NCI-H1694 (cell line): ENCODE results near the gene COL13A1.
A peak's percentile ranks its signal among the peaks of the same experiment; 100 is the strongest.

Experiments used
- DNase-seq: peaks from one replicate; lab custom pipeline; 2025; lab: John Stamatoyannopoulos, UW

The COL13A1 gene

DNA sequence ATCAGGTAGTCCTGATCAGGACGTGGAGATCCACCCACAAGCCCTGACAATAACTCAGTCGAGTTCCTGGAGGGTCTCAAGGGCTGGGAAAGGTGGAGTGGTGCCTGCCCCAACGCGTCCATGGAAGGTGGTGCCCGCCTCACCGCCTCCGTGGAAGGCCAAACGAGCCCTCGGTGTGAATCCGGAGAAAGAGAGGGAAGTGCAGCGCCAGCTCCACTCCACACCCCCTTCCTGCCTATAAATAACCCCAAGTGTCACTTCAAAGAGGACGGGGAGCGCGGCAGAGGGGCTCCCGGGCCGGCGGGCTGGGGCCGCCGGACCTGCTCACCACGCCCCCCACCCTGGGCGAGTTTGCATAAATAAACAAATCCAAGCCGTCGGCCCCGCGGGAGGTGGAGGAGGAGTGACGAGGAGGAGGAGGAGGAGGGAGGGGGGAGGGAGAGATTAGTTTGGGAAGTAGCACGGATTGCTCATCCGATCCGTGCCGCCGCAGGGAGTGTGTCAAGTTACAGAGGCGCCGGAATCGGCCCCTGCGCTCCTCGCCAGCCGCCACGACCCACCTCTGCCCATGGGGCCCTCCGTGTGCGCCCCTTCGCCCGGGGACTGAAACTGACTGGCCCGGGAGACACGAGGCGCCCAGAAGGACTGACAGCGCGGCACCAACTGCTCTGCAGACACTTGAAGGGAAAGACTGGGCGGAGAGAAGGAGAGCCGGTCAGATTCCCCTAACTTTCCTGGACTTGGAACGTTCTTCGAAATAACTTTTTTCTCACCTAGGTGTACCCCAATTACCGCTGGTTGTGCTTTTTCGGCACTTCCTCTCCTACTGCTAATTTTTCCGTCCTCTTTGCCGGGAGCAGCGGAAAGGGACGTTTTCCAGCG lies at the start of gene COL13A1:
COL13A1 (plus strand) TSS at position 473 of the 882 bp plus-strand sequence. CDS start 518 bp downstream, outside the sequence.
- no peak for DNase-seq

- DNase-seq: no peak
Measured at GRCh38 chr10:69752479-69752878, 49.2 kb upstream of the COL13A1 start.

DNA sequence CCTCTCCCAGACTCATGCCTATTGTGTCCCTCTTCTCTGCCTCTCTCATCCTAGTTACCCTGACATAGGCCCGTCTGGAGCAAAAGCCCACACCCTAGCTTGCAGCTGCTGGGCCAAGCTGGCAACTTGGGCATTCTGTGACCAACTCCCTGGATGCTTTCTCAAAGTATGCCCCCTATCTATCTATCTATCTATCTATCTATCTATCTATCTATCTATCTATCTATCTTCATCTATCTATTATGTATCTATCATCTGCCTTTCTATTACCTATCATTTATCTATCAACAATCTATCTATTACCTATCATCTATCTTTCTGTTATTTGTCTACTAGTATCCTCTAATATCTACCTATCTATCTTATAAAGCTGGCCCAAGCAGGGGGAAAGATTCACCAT lies 45.4 kb upstream of the COL13A1 start:
- no peak for DNase-seq

DNA sequence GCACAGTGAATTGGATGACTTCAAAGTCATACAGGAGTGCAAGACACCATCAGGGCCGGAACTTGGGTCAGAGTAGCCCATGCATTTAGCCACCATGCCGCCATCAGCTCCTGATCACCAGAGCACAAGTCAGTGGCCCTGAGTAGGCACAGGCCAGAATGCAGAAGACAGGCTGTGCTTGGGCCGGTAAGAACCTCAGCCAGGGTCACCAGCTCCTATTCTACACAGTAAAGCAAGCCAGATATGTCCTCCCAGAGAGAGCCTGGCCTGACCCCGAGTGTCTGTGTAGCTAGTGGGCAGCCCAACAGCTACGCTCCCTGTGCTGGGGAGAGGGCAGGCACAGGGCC lies 44.5 kb upstream of the COL13A1 start:
- no peak for DNase-seq

- no peak for DNase-seq
Measured at GRCh38 chr10:69757553-69758309, 44.0 kb upstream of the COL13A1 start.

- no peak for DNase-seq
Measured at GRCh38 chr10:69758310-69758728, 43.4 kb upstream of the COL13A1 start.

GRCh38 chr10:69759641-69760040 lies 42.1 kb upstream of the COL13A1 start:
- no peak for DNase-seq

GRCh38 chr10:69760072-69760471 lies 41.6 kb upstream of the COL13A1 start:
- no peak for DNase-seq

GRCh38 chr10:69761320-69761719 lies 40.4 kb upstream of the COL13A1 start:
- no peak for DNase-seq

DNA sequence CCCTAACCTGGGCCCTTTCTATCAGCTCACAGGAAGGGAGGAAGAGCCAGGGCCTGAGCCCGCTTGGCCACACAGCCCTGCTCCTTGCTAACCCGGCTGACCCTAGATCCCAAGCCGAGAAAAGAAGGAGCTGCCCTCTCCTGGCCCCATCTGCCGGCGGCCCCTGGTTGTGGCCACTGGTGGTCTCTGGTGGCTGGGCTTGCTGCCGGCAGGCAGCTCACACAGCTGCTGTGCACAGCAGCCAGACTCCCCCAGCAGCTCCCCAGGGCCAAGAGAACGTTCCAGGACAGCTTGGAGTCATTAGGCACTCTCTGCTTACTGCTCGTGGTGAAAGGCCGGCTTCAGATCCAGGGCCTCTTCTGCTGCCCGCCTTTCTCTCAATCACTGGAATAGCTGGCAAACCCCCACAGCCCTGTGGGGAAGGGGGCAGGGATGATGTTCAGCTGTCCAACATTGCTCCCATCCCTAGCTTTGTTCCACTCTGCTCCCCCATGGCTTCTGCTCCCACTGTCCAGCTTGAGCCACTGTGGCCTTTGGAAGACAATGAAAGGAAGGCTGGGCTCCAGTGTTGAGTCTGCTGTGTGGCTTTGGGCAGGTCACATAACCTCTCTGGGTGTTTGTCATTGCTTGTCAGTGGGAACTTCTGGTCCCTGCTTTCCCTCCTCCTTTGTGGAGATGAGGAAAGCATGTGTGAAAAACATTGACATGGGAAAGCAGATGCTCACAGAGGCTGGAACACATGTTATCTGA lies 35.4 kb upstream of the COL13A1 start:
- no peak for DNase-seq

- no peak for DNase-seq
Measured at GRCh38 chr10:69767793-69768192, 33.9 kb upstream of the COL13A1 start.

- DNase-seq: no peak
Measured at GRCh38 chr10:69768386-69768785, 33.3 kb upstream of the COL13A1 start.

DNA sequence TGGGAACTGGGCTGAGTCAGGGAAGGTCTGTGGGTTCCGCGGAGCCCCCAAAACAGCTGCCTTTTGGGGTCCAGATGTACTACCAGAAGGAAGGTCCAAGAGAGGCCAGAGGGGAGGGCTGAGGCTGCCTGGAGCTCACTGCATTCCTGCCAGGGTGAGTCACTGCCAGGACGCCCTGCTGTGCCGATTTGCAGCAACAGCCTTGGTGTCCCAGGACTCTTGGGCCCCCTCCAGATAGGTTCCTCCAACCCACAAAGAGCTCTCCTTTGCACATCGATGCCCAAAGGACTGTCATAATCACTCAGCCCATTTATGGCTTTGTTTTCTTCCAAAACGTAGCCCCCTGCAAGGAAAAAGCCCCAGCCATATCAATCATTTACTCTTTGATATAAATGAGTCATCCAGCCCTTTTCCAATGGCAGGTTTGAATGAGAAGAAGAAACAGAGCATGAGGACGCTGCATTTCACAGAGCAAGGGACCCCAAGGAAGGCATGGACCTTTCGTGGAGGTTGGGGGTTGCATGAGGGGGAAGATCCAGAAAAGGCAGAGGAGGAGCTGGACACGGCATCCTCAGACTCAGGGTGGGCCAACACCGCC lies 32.2 kb upstream of the COL13A1 start:
- no peak for DNase-seq

DNA sequence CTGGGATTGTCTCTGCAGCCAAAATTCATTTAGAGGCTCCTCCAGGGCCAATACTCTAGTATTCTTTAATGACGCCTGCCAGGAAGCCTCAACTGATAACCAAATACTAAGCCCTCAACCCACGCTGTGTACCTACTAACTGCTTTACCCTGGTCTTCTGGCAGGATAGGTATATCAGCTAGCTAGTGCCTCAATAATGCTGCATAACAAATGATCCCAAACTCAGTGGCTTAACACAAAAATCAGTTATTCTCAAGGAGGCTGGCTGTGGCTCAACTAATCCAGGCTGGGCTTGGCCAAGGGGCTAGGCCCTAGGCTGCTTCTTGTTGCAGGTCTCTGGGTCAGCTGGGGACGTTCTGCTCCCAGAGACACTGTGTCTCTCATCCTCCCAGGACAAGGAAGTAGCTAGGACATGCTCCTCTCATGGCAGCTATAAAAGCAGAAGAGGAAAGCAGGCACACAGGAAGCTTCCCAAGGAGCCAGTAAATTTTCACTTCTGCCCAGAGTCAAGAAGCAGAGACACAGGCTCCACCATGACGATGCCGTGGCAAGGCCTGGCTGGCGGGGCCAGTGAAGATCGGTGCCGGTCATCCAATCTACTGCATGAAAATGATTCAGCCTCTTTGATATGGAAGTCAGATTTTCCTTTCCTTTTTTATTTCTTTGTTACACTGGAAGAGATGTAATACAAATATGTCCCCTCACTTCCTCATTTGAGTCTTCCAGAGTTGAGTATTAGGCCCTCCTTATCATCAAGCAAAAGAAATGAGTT lies 28.6 kb upstream of the COL13A1 start:
- DNase-seq: no peak

DNA sequence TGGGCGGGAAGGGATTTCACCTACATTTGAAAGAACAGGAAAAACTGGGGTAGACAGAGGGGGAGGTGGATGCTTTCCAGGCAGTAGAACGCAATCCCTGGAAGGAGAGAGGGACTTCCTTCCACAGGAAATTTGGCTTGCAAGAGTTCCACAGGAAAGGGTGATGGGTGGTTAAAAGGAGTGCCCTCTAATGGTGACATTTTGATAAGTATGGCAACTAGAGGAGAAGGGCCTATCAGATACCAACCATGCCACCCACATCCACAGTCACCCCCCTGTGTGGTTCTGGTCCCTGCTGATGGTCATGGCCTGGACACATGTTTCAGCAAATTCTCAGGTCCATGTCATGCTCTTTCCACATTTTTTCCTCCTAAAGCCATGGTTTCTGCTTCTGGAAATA lies 27.1 kb upstream of the COL13A1 start:
- no peak for DNase-seq

DNA sequence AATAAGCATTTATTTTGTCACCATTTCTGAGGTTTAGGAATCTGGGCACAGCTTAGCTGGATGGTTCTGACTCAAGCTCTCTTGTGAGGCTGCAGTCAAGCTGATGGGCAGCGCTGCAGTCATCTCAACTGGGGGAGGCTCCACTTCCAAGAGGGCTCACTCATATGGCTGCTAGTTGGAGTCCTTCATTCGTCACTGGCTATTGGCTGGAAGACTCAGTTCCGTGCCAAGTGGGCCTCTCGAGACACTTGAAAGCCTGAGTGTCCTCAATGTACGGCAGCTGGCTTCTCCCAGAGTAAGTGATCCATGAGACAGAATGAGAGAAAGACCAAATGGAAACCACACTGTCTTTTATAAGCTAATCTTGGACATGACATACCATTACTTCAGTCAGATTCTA lies 21.6 kb upstream of the COL13A1 start:
- no peak for DNase-seq

GRCh38 chr10:69781576-69781975 lies 20.1 kb upstream of the COL13A1 start:
- no peak for DNase-seq

GRCh38 chr10:69783515-69783914 lies 18.2 kb upstream of the COL13A1 start:
- no peak for DNase-seq

DNA sequence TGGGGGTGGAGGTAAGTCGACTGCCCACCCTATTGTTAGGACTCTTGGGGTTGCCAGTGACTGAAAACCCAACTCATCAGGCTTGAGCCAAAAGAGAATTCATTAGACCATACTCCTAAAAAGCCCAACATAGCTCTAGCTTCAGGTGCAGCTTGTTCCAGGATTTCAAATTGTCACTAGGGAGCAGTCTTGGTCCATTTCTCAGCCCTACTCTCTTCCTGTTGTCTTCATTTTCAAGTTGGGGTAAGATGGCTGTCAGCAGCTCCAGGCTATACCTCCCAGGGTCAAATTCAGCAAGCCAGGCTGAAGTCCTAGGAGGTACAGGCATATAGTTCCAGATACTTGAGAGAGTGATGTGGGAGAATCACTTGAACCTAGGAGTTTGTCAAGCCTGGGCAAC lies 14.9 kb upstream of the COL13A1 start:
- DNase-seq: peak; percentile 5

DNA sequence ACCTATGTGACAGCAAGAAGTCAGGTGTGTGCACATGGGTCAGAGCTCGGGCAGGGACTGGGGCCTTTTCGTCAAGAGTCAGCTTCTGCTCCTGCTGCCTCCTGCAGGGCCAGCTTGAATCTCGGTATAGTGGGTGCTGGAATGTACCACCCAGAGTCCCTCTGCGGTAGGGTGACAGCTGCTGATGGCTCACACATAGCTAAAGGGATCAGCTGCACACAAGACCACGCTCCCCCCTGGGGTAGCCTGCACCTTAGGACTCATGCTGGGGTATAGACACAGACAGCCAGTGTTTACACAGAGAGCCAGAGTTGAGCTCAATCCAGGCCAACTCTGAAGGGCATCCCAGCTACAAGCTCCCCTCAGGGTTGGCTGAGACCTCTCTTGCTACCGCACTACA lies 14.0 kb upstream of the COL13A1 start:
- no peak for DNase-seq

GRCh38 chr10:69789164-69789576 lies 12.5 kb upstream of the COL13A1 start:
- DNase-seq: no peak
